HFFc6 (cell line): ENCODE measurements around the gene KHDRBS2. TPM values are rescaled to one million over a fixed set of nuclear protein-coding genes. Genes with fewer than 3 reads are reported as not detected.

Experiments used
- DNase-seq: peaks from one replicate; pipeline ENCODE4 v3.0.0-alpha.2; 2018
- H3K27ac Mint-ChIP-seq: 2 replicates; pipeline ENCODE4 v1.8.0; 2020; ENCODE audit warnings: mild to moderate bottlenecking, mixed read lengths
- H3K27me3 Mint-ChIP-seq: 2 replicates; pipeline ENCODE4 v1.8.0; 2021; ENCODE audit warnings: mild to moderate bottlenecking, moderate library complexity, mixed read lengths; ENCODE audit not compliant: insufficient read depth
- H3K36me3 Mint-ChIP-seq: 2 replicates; pipeline ENCODE4 v1.8.0; 2021; ENCODE audit warnings: low read depth, mixed read lengths
- H3K4me1 Mint-ChIP-seq: 2 replicates; pipeline ENCODE4 v1.8.0; 2020; ENCODE audit warnings: low read depth, mixed read lengths
- H3K4me3 Mint-ChIP-seq: 2 replicates; pipeline ENCODE4 v1.8.0; 2020; ENCODE audit warnings: mild to moderate bottlenecking, moderate library complexity, mixed read lengths
- H3K9me3 Mint-ChIP-seq: 2 replicates; pipeline ENCODE4 v1.8.0; 2020; ENCODE audit warnings: mild to moderate bottlenecking, mixed read lengths
- CTCF ChIP-seq: fragments of 200-600 bp; sonication (generic); IDR thresholded peaks from 2 replicates; pipeline ENCODE4 v1.5.0; 2021; ENCODE audit warnings: antibody characterized with exemption, mild to moderate bottlenecking
- total RNA-seq, 6 experiments: library from RNA; stranded (reverse); fragmentation: NEBNext Ultra II Directional; extraction: Animal tissue kit (Norgen Biotek cat#: 25700); gene quantifications; 2 replicates in 1 of 6; 3 replicates in 5 of 6; pipeline ENCODE4 v1.2.3, GENCODE V29; 2021

KHDRBS2 gene
- total RNA-seq, 6 experiments from 2014 or later = not detected

GRCh38 chr6:62192593-62192992 lies 93.4 kb downstream of the KHDRBS2 start:
- H3K4me1 Mint-ChIP-seq = no peaks in the 10 kb centered on the region
- DNase-seq = no peak
- H3K27me3 Mint-ChIP-seq = no peaks in the 10 kb centered on the region
- TF ChIP-seq CTCF = no peak
- no peak overlapping the region for H3K27ac Mint-ChIP-seq
- H3K9me3 Mint-ChIP-seq = peaks cover 32% of the 10 kb centered on the region
- no peaks in the 10 kb centered on the region for H3K36me3 Mint-ChIP-seq
- H3K4me3 Mint-ChIP-seq = no peak overlapping the region

GRCh38 chr6:62175195-62175594 lies 110.8 kb downstream of the KHDRBS2 start:
- TF ChIP-seq CTCF = no peak
- DNase-seq = no peak
- Mint-ChIP-seq H3K4me3 (no peak overlapping the region), H3K4me1 (no peaks in the 10 kb centered on the region), H3K27ac (no peak overlapping the region), H3K27me3 (peaks cover 2% of the 10 kb centered on the region; the same call in 1 of the 2 replicates), H3K36me3 (no peaks in the 10 kb centered on the region), H3K9me3 (peaks cover 13% of the 10 kb centered on the region)

- TF ChIP-seq CTCF = no peak
- Mint-ChIP-seq H3K4me3 (no peak overlapping the region), H3K9me3 (peaks cover 13% of the 10 kb centered on the region), H3K4me1 (no peaks in the 10 kb centered on the region), H3K27ac (no peak overlapping the region), H3K27me3 (peaks cover 2% of the 10 kb centered on the region; the same call in 1 of the 2 replicates), H3K36me3 (no peaks in the 10 kb centered on the region)
- DNase-seq = no peak
Observed at GRCh38 chr6:62174548-62174947, 111.5 kb downstream of the KHDRBS2 start.

- Mint-ChIP-seq H3K27me3 (no peaks in the 10 kb centered on the region; the same call in 1 of the 2 replicates), H3K36me3 (no peaks in the 10 kb centered on the region), H3K4me3 (no peak overlapping the region), H3K4me1 (no peaks in the 10 kb centered on the region), H3K9me3 (peaks cover 21% of the 10 kb centered on the region), H3K27ac (no peak overlapping the region)
- no peak for TF ChIP-seq CTCF
- no peak for DNase-seq
Observed at GRCh38 chr6:62167736-62168135, 118.3 kb downstream of the KHDRBS2 start.

GRCh38 chr6:62162858-62163257 lies 123.2 kb downstream of the KHDRBS2 start:
- DNase-seq = no peak
- Mint-ChIP-seq H3K36me3 (no peaks in the 10 kb centered on the region), H3K4me1 (no peaks in the 10 kb centered on the region), H3K27me3 (no peaks in the 10 kb centered on the region; the same call in 1 of the 2 replicates), H3K9me3 (peaks cover 12% of the 10 kb centered on the region), H3K4me3 (no peak overlapping the region), H3K27ac (no peak overlapping the region)
- TF ChIP-seq CTCF = no peak

GRCh38 chr6:62152796-62153195 lies 133.2 kb downstream of the KHDRBS2 start:
- Mint-ChIP-seq H3K9me3 (no peaks in the 10 kb centered on the region; the same call in 1 of the 2 replicates), H3K36me3 (no peaks in the 10 kb centered on the region), H3K4me1 (no peaks in the 10 kb centered on the region), H3K27ac (no peak overlapping the region), H3K27me3 (no peaks in the 10 kb centered on the region), H3K4me3 (no peak overlapping the region)
- no peak for TF ChIP-seq CTCF
- no peak for DNase-seq
